H1 (cell line): ENCODE measurements around the gene SCYL3. TPM values are rescaled to one million over a fixed set of nuclear protein-coding genes. Genes with fewer than 3 reads are reported as not detected.

ENCODE experiments used
- ASH2L ChIP-seq: fragments of 200-600, 300-600 bp; sonication (generic); IDR thresholded peaks from one replicate; pipeline ENCODE4 v1.7.1; 2017; ENCODE audit warnings: low read length
- CTBP2 ChIP-seq: IDR thresholded peaks from 2 replicates; pipeline ENCODE4 v1.7.0; 2011; ENCODE audit warnings: borderline replicate concordance, mild to moderate bottlenecking, moderate library complexity, mixed read lengths, low read length; ENCODE audit not compliant: insufficient read depth, insufficient read length
- HDAC6 ChIP-seq: IDR thresholded peaks from one replicate; pipeline ENCODE4 v1.7.1; 2012; ENCODE audit warnings: low read depth, mild to moderate bottlenecking, inconsistent platforms, low read length, moderate library complexity
- POLR2AphosphoS5 ChIP-seq: IDR thresholded peaks from 2 replicates; pipeline ENCODE4 v1.6.1; 2011; ENCODE audit warnings: low read depth, low read length
- RBBP5 ChIP-seq: IDR thresholded peaks from 2 replicates; pipeline ENCODE4 v1.7.1; 2012; ENCODE audit warnings: low read depth, mild to moderate bottlenecking, inconsistent platforms, low read length, moderate library complexity, borderline replicate concordance
- TCF12 ChIP-seq: IDR thresholded peaks from 2 replicates; pipeline ENCODE4 v1.6.1; 2011; ENCODE audit warnings: low read depth, mild to moderate bottlenecking, low read length
- polyA plus RNA-seq, 7 experiments: library from polyadenylated mRNA; depleted of rRNA in 3 of 7; stranded (reverse) in 5 of 7; unstranded in 2 of 7; fragments of >200 nt in 5 of 7; fragments of 200-250 nt in 2 of 7; gene quantifications; 1 replicate in 5 of 7; 2 replicates in 1 of 7; 4 replicates in 1 of 7; pipeline versions ENCODE4 v1.2.1 to v1.2.3, GENCODE V29; 2011 to 2013; ENCODE audit warnings: missing spikeins in 2 of 7, mixed read lengths in 2 of 7
- total RNA-seq: library from RNA; stranded (reverse); fragmentation: NEBNext Ultra II Directional; extraction: Animal tissue kit (Norgen Biotek cat#: 25700); gene quantifications from 2 replicates; pipeline ENCODE4 v1.2.1, GENCODE V29; 2021

SCYL3 gene
- total and polyA plus RNA-seq, 2 of the 8 experiments (the other 6 are each of a cell fraction or from before 2014, with no cell fraction given), result 2.7 to 5.3 TPM

- no peak for TF ChIP-seq RBBP5
- TF ChIP-seq CTBP2, result no peak
- TF ChIP-seq HDAC6, result no peak
- TF ChIP-seq POLR2AphosphoS5, result no peak
- TF ChIP-seq TCF12, result no peak
- no peak for TF ChIP-seq ASH2L
These were observed 9.1 kb upstream of the SCYL3 start (continued) for GRCh38 chr1:169902751-169903150.
